ENCODE results near the gene FZD10. TPM values are rescaled to one million over a fixed set of nuclear protein-coding genes. Genes with fewer than 3 reads are reported as not detected.
A peak's percentile ranks its signal among the peaks of the same experiment; 100 is the strongest.

FZD10 gene, protein sequence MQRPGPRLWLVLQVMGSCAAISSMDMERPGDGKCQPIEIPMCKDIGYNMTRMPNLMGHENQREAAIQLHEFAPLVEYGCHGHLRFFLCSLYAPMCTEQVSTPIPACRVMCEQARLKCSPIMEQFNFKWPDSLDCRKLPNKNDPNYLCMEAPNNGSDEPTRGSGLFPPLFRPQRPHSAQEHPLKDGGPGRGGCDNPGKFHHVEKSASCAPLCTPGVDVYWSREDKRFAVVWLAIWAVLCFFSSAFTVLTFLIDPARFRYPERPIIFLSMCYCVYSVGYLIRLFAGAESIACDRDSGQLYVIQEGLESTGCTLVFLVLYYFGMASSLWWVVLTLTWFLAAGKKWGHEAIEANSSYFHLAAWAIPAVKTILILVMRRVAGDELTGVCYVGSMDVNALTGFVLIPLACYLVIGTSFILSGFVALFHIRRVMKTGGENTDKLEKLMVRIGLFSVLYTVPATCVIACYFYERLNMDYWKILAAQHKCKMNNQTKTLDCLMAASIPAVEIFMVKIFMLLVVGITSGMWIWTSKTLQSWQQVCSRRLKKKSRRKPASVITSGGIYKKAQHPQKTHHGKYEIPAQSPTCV
- under 1 TPM; 0.14 to 0.48 (median 0.35) TPM for total RNA-seq
- long read RNA-seq, donor 1, partial matches to known transcripts, result 0 of 1 reads
- long read RNA-seq, donor 1, other reads (novel, unspliced or antisense), result 0 of 1 reads
- long read RNA-seq, donor 2, result 0 reads

DNA sequence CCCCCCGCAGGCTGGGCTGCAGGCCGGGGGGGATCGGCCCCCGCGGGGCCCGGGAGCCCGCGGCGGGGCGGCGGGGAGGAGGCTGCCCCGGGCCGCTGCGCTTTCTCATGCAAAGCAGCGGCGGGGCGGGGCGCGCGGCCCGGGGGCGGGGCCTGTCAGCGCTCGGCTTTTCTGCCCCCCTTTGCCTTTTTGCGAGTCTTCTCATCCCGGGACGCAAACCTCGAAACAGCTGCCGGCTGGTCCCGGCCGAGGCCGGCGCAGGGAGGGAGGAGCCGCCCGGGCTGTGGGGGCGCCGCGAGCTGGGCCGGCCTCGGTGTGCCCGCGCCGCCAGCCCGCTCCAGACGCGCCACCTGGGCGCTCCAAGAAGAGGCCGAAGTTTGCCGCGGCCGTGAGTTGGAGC lies at the start of gene FZD10:
Gene FZD10 (plus strand): TSS at position 198 of the 400 bp plus-strand sequence. CDS start 479 bp downstream, outside the sequence.
- ATAC-seq (peak; percentile 49), DNase-seq (peak in 2 of 3 donors; percentile 46 to 51)
- H3K9me3 ChIP-seq, result no peaks in the 10 kb centered on the region
- H3K4me1 ChIP-seq (ENCODE audit: low read depth), result no peaks in the 10 kb centered on the region
- TF ChIP-seq CTCF (IDR thresholded peaks at IDR 0.05), result no peak
- intact Hi-C loops (cut with DNase I, micrococcal nuclease), result no loop called here
- H3K36me3 ChIP-seq (ENCODE audit: low read depth), result no peaks in the 10 kb centered on the region
- H3K4me3 ChIP-seq, result no peak within 1 kb of the TSS

- no peak for ATAC-seq
- intact Hi-C loops (cut with DNase I, micrococcal nuclease), result no loop called here
- Histone ChIP-seq H3K4me1 (ENCODE audit: low read depth) (no peaks in the 10 kb centered on the region), H3K4me3 (no peak overlapping the region), H3K9me3 (no peaks in the 10 kb centered on the region), H3K36me3 (ENCODE audit: low read depth) (no peaks in the 10 kb centered on the region)
- no peak for DNase-seq
- no peak for TF ChIP-seq CTCF (IDR thresholded peaks at IDR 0.05)
These were observed 47.3 kb upstream of the FZD10 start for GRCh38 chr12:130114952-130115351.

- Histone ChIP-seq H3K4me1 (ENCODE audit: low read depth) (no peaks in the 10 kb centered on the region), H3K36me3 (ENCODE audit: low read depth) (no peaks in the 10 kb centered on the region), H3K4me3 (no peak overlapping the region), H3K9me3 (no peaks in the 10 kb centered on the region)
- TF ChIP-seq CTCF (IDR thresholded peaks at IDR 0.05), result no peak
- DNase-seq (no peak), ATAC-seq (no peak)
- intact Hi-C loops (cut with DNase I, micrococcal nuclease), result no loop called here
These were observed 46.6 kb upstream of the FZD10 start for GRCh38 chr12:130115646-130116045.

DNA sequence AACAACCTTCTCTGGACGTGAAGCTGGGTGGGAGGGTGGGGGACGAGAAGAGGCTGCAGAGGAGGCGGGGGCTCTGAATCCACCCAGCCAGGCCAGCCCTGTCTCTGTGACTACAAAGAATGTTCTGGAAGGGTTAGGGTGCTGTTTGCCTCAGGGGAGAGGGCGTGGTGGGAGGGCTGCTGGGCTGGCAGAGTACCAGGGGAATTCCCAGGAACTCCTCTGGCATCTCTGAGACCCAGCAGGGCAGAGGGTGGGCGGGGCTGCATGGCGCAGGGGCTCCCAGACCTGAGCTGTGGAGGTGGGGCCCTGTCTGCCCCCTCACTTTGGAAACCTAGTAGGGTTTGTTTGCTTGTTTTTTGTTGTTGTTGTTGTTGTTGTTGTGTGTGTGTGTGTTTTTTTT lies 45.5 kb upstream of the FZD10 start:
- intact Hi-C loops (cut with DNase I, micrococcal nuclease), result no loop called here
- Histone ChIP-seq H3K4me1 (ENCODE audit: low read depth) (no peaks in the 10 kb centered on the region), H3K9me3 (no peaks in the 10 kb centered on the region), H3K4me3 (no peak overlapping the region), H3K36me3 (ENCODE audit: low read depth) (no peaks in the 10 kb centered on the region)
- no peak for DNase-seq
- TF ChIP-seq CTCF (IDR thresholded peaks at IDR 0.05), result no peak
- no peak for ATAC-seq

DNA sequence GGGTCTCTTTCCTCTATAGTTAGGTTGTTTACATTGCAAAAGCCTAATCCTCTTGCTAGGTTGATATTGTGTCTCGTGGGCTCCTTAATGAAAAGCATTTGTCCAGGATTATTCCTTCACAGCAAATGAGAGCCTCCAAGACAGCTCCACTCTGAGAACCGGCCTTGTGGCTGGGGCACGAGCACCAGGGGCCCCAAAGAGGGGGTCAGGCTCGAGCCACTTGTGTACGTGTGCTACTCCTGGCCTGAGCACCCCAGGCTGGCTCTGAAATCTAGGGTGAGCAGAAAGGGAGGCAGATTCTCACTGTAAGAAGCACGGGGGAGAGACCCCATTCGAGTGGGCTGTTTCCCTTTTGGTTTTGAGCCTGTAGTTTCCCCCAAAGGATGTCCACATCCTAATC lies 45.0 kb upstream of the FZD10 start:
- Histone ChIP-seq H3K36me3 (ENCODE audit: low read depth) (no peaks in the 10 kb centered on the region), H3K9me3 (no peaks in the 10 kb centered on the region), H3K4me3 (no peak overlapping the region), H3K4me1 (ENCODE audit: low read depth) (no peaks in the 10 kb centered on the region)
- DNase-seq (no peak), ATAC-seq (no peak)
- no peak for TF ChIP-seq CTCF (IDR thresholded peaks at IDR 0.05)
- intact Hi-C loops (cut with DNase I, micrococcal nuclease), result no loop called here
